ENCODE data around the gene LSP1.
"Not testable (repeated sequence)": the region's sequence is repeated elsewhere in the genome, so short reads cannot be mapped to it uniquely, and the experiment has no call there.

The LSP1 gene

GRCh38 chr11:1852877-1853276 is at the start of gene LSP1:
LSP1 (plus strand) TSS chr11:1853084; CDS start chr11:1853145, 61 bp downstream.
- DNase-seq (ENCODE audit: low spot score), result no peak

- no peak for DNase-seq (ENCODE audit: low spot score)
Observed at GRCh38 chr11:1803246-1803645, 49.6 kb upstream of the LSP1 start.

DNA sequence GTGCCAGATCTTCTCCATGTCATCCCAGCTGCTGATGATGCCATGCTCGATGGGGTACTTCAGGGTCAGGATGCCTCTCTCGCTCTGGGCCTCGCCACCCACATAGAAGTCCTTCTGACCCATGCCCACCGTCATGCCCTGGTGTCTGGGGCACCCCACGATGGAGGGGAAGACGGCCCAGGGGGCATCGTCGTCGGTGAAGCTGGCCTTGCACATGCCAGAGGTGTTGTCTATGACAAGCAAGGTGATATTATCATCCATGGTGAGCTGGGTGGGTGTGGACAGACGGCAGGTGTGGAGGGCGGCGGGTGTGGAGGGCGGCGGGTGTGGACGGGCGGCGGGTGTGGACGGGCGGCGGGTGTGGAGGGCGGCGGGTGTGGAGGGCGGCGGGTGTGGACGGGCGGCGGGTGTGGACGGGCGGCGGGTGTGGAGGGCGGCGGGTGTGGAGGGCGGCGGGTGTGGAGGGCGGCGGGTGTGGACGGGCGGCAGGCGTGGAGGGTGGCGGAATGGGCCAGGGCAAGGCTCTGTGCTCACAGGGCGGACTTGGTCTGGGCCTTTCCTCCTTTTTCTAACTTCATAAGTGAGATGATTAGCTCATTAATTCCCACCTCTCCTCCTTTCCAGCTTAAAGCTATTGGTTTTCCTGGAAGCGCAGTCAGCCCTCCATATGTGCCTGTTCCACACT is 48.9 kb upstream of the LSP1 start:
- not testable (repeated sequence) for DNase-seq (ENCODE audit: low spot score)

DNA sequence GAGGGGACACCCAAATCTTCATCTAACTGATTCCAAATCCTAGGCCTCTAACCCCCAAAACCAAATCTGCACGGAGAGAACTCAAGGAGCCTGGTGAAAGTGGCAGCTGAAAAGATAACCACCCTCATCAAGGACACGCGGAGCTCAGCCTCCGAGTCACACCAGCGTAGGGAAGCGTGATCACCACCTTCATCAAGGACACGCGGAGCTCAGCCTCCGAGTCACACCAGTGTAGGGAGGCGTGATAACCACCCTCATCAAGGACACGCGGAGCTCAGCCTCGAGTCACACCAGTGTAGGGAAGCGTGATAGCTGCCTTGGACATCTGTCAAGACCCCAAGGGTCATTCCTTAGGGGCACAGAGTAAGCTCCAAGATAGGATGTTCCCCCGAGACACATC is 47.4 kb upstream of the LSP1 start:
- DNase-seq (ENCODE audit: low spot score), result no peak

DNA sequence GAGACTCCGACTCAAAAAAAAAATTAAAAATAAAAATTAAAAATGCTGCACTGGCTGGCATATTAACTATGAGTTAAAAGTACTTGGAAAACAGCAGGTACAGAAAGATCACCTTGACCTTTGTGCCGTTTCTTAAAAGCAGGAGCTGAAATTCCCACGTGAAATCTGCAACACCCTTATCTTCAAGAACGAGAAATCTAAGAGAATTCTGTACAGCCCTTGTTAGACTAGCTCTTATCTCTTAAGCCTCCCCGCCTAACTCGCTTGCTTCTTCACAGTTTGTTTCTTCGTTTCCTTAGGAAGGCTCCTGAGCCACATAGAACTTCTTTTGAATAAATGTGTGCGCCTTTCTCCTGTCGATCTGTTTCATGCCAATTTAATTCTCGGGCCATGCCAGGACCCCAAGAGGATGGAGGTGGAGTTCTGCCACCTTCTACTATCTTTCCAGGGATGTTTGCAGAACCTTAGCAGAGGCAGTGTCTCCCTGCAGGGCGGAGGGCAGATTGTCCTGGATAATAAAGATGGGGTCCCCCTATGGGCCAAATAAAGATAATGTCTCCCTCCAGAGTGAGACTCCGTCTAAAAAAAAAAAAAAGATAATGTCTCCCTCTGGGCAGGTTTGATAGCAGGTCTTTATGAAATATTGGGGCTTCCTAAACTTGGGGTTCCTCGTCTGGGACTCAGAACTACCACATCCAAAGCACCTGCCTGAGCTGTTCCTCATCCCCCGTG is 45.5 kb upstream of the LSP1 start:
- no peak for DNase-seq (ENCODE audit: low spot score)

DNA sequence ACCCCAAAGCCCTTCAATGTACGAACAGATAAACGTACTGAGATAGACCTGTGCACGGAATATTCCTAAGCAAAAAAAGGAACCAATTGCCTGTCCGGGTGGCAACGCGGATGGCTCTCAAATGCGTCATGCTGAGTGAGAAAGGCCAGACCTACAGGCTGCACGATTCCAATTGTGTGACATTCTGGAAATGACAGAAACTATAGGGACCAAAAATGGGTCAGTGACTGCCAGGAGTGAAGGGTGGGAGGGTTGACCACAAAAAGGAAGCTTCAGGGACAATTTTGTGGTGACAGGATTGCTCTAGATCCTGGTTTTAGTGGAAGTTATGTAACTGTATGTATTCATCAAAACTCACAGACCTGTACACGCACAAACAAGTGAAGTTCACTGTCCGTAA is 42.1 kb upstream of the LSP1 start:
- DNase-seq (ENCODE audit: low spot score), result no peak

DNA sequence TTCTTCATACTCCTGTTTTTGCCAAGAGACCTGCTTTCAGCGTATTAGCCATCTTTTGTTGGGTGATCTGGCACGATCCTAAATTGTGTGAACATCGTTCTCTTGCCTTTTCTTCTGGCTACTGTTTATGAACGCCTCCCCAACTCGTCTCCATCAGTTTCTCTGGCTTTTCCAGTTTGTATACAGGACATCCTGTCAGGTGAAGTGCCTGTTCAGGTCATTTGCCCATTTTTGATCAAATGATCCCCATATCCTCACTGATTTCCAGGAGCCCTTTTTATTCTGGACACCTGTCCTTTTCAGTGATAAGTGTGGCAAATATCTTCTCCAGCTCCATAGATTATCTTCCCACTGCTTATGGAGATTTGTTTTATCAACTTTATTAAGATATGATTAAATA is 40.6 kb upstream of the LSP1 start:
- no peak for DNase-seq (ENCODE audit: low spot score)

GRCh38 chr11:1812801-1813200 is 40.1 kb upstream of the LSP1 start:
- DNase-seq (ENCODE audit: low spot score), result no peak

DNA sequence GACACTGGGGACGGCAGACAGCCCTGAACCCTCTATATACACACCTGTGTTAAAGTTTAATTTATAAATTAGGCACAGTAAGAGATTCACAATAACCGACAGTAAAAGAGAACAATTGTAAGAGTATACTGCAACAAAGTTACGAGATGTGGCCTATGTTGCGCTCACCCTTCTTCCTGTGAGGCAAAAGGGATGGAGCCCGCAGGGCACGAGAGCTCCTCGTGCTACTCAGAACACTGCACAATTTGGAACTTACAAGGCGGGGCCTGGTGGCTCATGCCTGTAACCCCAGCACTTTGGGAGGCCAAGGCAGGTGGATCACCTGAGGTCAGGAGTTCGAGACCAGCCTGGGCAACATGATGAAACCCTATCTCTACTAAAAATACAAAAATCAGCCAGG is 39.5 kb upstream of the LSP1 start:
- DNase-seq (ENCODE audit: low spot score), result not testable (repeated sequence)

- no peak for DNase-seq (ENCODE audit: low spot score)
Observed at GRCh38 chr11:1814691-1815090, 38.2 kb upstream of the LSP1 start.

GRCh38 chr11:1815311-1815710 is 37.6 kb upstream of the LSP1 start:
- DNase-seq (ENCODE audit: low spot score), result no peak

GRCh38 chr11:1815751-1816150 is 37.1 kb upstream of the LSP1 start:
- DNase-seq (ENCODE audit: low spot score), result no peak

GRCh38 chr11:1817000-1817399 is 35.9 kb upstream of the LSP1 start:
- DNase-seq (ENCODE audit: low spot score), result no peak

- DNase-seq (ENCODE audit: low spot score), result no peak
Observed at GRCh38 chr11:1817511-1817910, 35.4 kb upstream of the LSP1 start.

- no peak for DNase-seq (ENCODE audit: low spot score)
Observed at GRCh38 chr11:1819074-1819473, 33.8 kb upstream of the LSP1 start.

DNA sequence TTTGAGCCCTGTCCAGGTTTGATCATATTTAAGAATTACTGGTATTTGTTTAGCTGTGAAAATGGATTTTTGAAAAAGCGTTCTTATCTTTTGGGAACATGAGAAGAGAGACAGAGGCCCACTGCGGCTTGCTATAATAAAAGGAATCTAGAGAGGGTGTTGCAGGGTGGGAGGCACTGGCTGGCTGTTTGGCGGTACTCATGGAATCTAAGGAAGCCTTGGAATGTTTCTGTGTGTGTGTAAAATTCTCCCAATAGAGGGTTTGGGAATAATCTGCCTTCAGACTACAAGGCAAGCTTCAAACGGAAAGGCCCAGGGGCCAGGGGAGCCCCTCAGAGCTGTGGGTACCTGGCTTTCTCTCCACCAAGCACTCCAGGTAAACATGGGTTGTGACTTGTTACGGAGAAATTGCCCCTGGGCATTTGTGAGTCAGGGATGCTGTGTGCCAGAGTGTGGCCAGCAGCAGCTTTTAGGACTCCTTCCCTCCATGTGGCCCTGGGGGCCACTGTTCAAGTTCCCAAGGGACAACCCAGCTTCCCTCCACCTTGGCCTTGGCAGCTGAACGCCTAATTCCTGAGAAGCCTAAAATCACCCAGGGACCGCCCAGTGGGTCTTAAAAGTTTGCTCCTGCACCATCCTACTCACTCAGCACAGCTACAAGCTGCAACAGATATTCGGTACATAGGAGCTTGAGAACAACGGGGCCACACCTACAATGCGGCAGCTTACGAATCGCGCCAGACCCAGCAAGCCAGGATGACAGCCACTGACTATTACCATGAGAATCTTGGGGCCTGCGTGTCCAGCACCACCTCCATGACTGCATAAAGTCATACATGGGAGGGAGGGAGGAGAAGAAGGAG is 32.2 kb upstream of the LSP1 start:
- DNase-seq (ENCODE audit: low spot score), result no peak

DNA sequence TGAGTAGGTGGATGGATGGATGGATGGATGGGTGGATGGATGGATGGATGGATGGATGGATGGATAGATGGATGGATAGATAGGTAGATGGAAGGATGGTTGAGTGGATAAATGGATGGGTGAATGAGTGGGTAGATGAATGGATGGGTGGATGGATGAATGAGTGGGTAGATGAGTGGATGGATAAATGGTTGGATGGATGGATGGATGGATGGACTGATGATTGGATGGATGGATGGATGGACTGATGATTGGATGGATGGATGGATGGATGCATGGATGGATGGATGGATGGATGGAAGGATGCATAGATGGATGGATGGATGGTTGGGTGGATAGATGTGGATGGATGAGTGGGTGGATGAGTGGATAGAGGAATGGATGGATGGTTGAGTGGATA is 31.3 kb upstream of the LSP1 start:
- no peak for DNase-seq (ENCODE audit: low spot score)

DNA sequence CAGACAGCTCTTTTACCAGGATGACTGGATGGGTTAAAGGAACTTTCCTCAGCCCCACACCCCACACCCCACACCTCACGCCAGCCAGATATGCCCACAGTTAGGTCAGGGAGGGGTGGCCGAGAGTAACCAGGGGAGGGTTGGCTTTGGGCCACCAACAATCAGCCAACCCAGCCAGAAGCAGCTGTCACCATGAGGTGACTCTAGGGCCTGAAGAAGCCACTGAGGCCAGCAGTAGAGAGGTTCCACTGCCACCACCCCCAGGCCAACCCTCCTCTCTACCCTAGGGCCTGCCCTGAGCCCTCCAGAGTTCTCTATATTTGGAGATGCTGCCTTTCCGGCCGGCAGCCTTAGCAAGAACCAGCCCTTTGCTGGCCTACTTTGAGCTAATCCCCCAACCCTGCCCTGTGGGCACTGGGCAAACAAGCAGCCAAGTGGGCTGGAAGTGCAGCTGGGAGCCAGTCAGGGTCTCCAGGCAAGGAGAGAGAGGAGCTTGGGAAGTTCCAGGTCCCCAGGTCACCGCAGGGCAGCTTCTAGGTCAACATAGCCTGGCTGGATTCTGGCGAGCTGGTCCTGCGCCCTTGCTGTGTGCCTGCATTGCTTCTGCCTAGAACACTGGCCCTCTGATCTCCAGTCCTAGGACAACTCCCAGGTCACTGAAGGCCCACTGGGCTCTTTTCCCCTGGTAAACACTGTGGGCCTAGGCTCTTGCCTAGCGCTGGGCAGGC is 30.1 kb upstream of the LSP1 start:
- no peak for DNase-seq (ENCODE audit: low spot score)

DNA sequence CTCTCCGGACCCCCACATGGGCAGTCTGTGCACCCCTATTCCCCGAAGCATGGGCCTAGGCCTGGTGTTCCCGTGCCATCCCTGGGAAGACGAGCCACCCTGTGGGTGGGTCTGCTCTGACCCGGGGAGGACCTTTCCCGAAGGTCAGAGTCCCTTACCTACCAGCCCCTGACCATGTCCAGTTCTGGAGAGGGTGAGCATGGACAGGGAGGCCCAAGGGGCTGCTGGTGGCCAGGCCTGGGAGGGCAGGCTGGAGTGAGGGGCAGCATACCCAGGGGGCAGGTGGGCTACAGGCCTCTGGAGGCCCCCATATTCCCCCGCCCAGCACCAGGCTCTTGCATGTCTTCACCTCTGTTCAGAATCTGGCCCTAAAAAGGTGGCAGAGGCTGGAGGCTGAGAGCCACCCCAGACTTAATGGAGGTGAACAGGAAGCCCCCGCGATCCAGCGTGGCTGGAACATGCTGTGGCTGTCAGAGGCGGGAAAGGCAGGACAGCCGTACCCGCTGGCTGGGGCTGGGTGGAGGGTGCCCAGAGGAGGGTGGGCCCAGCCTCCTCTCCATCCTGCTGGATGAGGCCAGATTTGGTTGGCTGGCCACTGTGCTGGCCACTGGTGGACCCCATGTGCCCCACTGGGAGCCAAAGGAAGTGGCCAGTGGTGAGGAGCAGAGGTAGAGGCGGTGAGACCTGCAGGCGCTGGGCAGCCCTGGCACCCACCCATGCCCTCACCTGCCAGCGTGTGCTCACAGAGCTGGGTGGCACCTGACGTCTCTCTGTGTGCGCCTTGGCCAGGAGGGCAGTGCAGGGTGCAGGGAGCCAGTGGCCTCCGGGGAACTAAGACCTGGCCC is 29.3 kb upstream of the LSP1 start:
- DNase-seq (ENCODE audit: low spot score), result no peak

DNA sequence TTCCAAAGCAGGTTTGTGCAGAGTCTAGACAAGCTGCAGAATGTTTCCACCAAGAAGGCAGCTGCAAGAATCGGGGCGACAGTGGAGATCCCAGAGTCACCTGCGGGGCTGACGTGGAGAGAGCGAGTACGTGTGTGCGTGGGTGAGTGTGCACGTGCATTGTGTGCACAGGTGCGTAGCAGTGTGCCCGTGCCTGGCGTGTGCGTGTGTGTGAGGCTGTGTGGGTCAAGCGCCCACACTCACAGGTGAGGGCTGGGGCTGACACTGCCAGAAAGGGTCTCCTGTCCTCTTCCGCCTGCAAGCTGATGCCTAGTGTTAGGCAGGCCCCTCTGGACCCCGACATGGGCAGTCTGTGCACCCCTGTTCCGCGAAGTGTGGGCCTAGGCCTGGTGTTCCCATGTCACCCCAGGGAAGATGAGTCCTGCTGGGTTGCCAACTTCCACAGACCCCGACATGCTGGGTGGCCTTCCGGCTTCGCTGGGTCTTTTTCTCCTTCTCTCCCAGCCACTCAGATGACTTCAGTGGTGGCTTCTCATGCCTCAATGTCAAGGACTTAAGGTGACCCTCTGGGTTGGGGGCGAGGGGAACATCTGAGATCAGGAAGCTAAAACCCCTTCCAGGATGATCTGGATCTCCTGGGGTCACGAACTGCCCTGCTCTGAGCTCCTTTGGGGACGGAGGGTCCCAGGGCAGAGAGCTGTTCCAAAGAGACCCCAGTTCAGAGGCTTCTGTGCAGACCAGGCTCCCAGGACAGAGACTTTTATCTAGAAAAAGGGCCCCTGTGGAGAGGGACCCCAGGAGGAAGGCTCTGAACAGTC is 28.5 kb upstream of the LSP1 start:
- no peak for DNase-seq (ENCODE audit: low spot score)

All from Ammon's horn (tissue), 1 donor.